Measurements from ENCODE around the gene DGKD. TPM values are rescaled to one million over a fixed set of nuclear protein-coding genes. Genes with fewer than 3 reads are reported as not detected.

Gene DGKD
- total and polyA plus RNA-seq, 2 donors (not counting 1 experiment from before 2014, with no cell fraction given), result 224 to 396 TPM

GRCh38 chr2:233338812-233339368, 15.4 kb upstream of the DGKD start:
- peaks cover 71% of the 10 kb centered on the region for H3K4me1 Mint-ChIP-seq
- Histone ChIP-seq H3K4me3 (ENCODE audit: control extremely low read depth in 1 of 5, extremely low read depth in 1 of 5, insufficient read depth in 1 of 5, low read depth in 2 of 5, low read length in 4 of 5) (no peak overlapping the region), H3K27me3 (replicated peaks in 1 of 4; ENCODE audit: control extremely low read depth in 1 of 4, control insufficient read depth in 3 of 4, insufficient read depth in 4 of 4, low read length in 3 of 4) (no peaks in the 10 kb centered on the region), H2AFZ (ENCODE audit: insufficient read depth, low read depth, low read length, poor library complexity, severe bottlenecking) (no peak overlapping the region), H3K79me2 (ENCODE audit: control insufficient read depth, insufficient read depth, low read length) (no peaks in the 10 kb centered on the region), H3K9ac (ENCODE audit: low read length) (no peak overlapping the region), H3K4me1 (ENCODE audit: control insufficient read depth in 2 of 2, insufficient read depth in 2 of 2, low read length in 2 of 2) (peaks cover 40 to 65% of the 10 kb centered on the region in 2 donors), H3K36me3 (replicated peaks in 1 of 2; ENCODE audit: control extremely low read depth in 1 of 2, control insufficient read depth in 1 of 2, extremely low read depth in 1 of 2, insufficient read depth in 2 of 2, low read length in 1 of 2) (no peaks in the 10 kb centered on the region), H4K20me1 (ENCODE audit: control insufficient read depth, insufficient read depth, low read length, poor library complexity, severe bottlenecking) (no peaks in the 10 kb centered on the region), H3K27ac (ENCODE audit: low read length in 2 of 2) (peak overlapping the region in 1 of 2 donors; percentile 29), H3K9me3 (ENCODE audit: control extremely low read depth in 1 of 3, control insufficient read depth in 2 of 3, insufficient read depth in 1 of 3, low read length in 2 of 3) (no peaks in the 10 kb centered on the region), H3K4me2 (replicated peaks; ENCODE audit: low read depth, low read length, poor library complexity, severe bottlenecking) (peak overlapping the region; percentile 60)
- CTCF ChIA-PET, result interaction anchor here (0.6 to 2.0 kb wide), 2 partner anchors 8 to 18 kb away, joined by 4 to 8 read pairs; no protein-coding TSS in a partner anchor
- ATAC-seq (ENCODE audit: low read depth), result peak; percentile 75
- no peak for TF ChIP-seq EZH2 (IDR thresholded peaks at IDR 0.05; ENCODE audit: borderline replicate concordance, insufficient read depth, low read depth, low read length, poor library complexity, severe bottlenecking)
- TF ChIP-seq CTCF (IDR thresholded peaks at IDR 0.05), result no peak
- WGBS (ENCODE audit: insufficient coverage), result 60% methylated on average over 1 of the region's 3 CpGs
- H3K27ac Mint-ChIP-seq, result peak overlapping the region; percentile 60
- H3K4me3 Mint-ChIP-seq, result peak overlapping the region; percentile 40
- intact Hi-C loops (cut with micrococcal nuclease), result loop anchor here (1.0 kb wide), 1 partner anchor 8 kb away; no protein-coding TSS in a partner anchor
- H3K9me3 Mint-ChIP-seq (ENCODE audit: insufficient read depth), result no peaks in the 10 kb centered on the region
- POLR2A ChIA-PET, result interaction anchor here (0.9 to 2.0 kb wide), 2 partner anchors 10 to 15 kb away, joined by 4 to 9 read pairs; partner anchors contain the start of gene DGKD
- peak; percentile 62 for DNase-seq
- H3K27me3 Mint-ChIP-seq, result no peaks in the 10 kb centered on the region

- CTCF ChIA-PET, result interaction anchor here (1.0 to 2.0 kb wide), 2 partner anchors 8 to 14 kb away, joined by 3 to 8 read pairs; no protein-coding TSS in a partner anchor
- H3K27ac ChIP-seq (ENCODE audit: low read length in 2 of 2), result peak overlapping the region in 1 of 2 donors; percentile 29
- peak overlapping the region; percentile 53 for H3K27ac Mint-ChIP-seq
- H3K9me3 Mint-ChIP-seq (ENCODE audit: insufficient read depth), result no peaks in the 10 kb centered on the region
- peak overlapping the region; percentile 60 for H3K4me2 ChIP-seq (replicated peaks; ENCODE audit: low read depth, low read length, poor library complexity, severe bottlenecking)
- H3K27me3 ChIP-seq (replicated peaks in 1 of 4; ENCODE audit: control extremely low read depth in 1 of 4, control insufficient read depth in 3 of 4, insufficient read depth in 4 of 4, low read length in 3 of 4), result no peaks in the 10 kb centered on the region
- no peaks in the 10 kb centered on the region for H3K9me3 ChIP-seq (ENCODE audit: control extremely low read depth in 1 of 3, control insufficient read depth in 2 of 3, insufficient read depth in 1 of 3, low read length in 2 of 3)
- no peak overlapping the region for H3K9ac ChIP-seq (ENCODE audit: low read length)
- DNase-seq (no peak), ATAC-seq (ENCODE audit: low read depth) (no peak)
- no peaks in the 10 kb centered on the region for H3K36me3 ChIP-seq (replicated peaks in 1 of 2; ENCODE audit: control extremely low read depth in 1 of 2, control insufficient read depth in 1 of 2, extremely low read depth in 1 of 2, insufficient read depth in 2 of 2, low read length in 1 of 2)
- H3K27me3 Mint-ChIP-seq, result no peaks in the 10 kb centered on the region
- peak overlapping the region; percentile 40 for H3K4me3 Mint-ChIP-seq
- POLR2A ChIA-PET, result interaction anchor here (0.9 to 2.0 kb wide), 2 partner anchors 10 to 14 kb away, joined by 4 to 9 read pairs; partner anchors contain the start of gene DGKD
- peaks cover 66% of the 10 kb centered on the region for H3K4me1 Mint-ChIP-seq
- no peak overlapping the region for H3K4me3 ChIP-seq (ENCODE audit: control extremely low read depth in 1 of 5, extremely low read depth in 1 of 5, insufficient read depth in 1 of 5, low read depth in 2 of 5, low read length in 4 of 5)
- WGBS (ENCODE audit: insufficient coverage), result no CpG with 5 or more reads among the region's 3 CpGs
- no peaks in the 10 kb centered on the region for H3K79me2 ChIP-seq (ENCODE audit: control insufficient read depth, insufficient read depth, low read length)
- H4K20me1 ChIP-seq (ENCODE audit: control insufficient read depth, insufficient read depth, low read length, poor library complexity, severe bottlenecking), result no peaks in the 10 kb centered on the region
- peaks cover 35 to 60% of the 10 kb centered on the region in 2 donors for H3K4me1 ChIP-seq (ENCODE audit: control insufficient read depth in 2 of 2, insufficient read depth in 2 of 2, low read length in 2 of 2)
- intact Hi-C loops (cut with micrococcal nuclease), result loop anchor here (1.0 kb wide), 1 partner anchor 8 kb away; no protein-coding TSS in a partner anchor
- TF ChIP-seq EZH2 (IDR thresholded peaks at IDR 0.05; ENCODE audit: borderline replicate concordance, insufficient read depth, low read depth, low read length, poor library complexity, severe bottlenecking) (no peak), CTCF (IDR thresholded peaks at IDR 0.05) (no peak)
- no peak overlapping the region for H2AFZ ChIP-seq (ENCODE audit: insufficient read depth, low read depth, low read length, poor library complexity, severe bottlenecking)
These were observed 14.9 kb upstream of the DGKD start for GRCh38 chr2:233339427-233339826.
